OCI-LY7 (cell line): ENCODE results near the gene PRLH.

Source experiments
- CTCF ChIP-seq: fragments of 200-600 bp; sonication (generic); conservative IDR thresholded peaks from 2 replicates; pipeline ENCODE4 v1.5.1; 2014; ENCODE audit warnings: mild to moderate bottlenecking, antibody characterized with exemption, low read length, moderate library complexity, mixed read lengths
- EZH2phosphoT487 ChIP-seq: fragments of 200-600 bp; sonication (generic); IDR thresholded peaks from 2 replicates; pipeline ENCODE4 v1.6.1; 2018; ENCODE audit warnings: low read depth, borderline replicate concordance, mild to moderate bottlenecking, mixed run types, antibody characterized with exemption, low read length, moderate library complexity, mixed read lengths

GRCh38 chr2:237574894-237575868, 8.8 kb downstream of the PRLH start:
- no peak for TF ChIP-seq CTCF
- TF ChIP-seq EZH2phosphoT487, result no peak
